GM23338 (cell line): ENCODE results near the gene CDC42BPB. TPM values are rescaled to one million over a fixed set of nuclear protein-coding genes. Genes with fewer than 3 reads are reported as not detected.

Experiments used
- ATAC-seq: fragments of 200-7000 bp; cut with Tn5 transposase; 3 replicates; pipeline ENCODE4 v1.9.1; 2020
- DNase-seq: peaks from one replicate; pipeline ENCODE4 v3.0.0-alpha.2; 2015; ENCODE audit warnings: low spot score
- H2AFZ ChIP-seq: fragments of 200-600 bp; sonication (generic); 2 replicates; pipeline ENCODE4 v1.8.0; 2016; ENCODE audit warnings: antibody characterized with exemption, mild to moderate bottlenecking, moderate library complexity
- H3F3A ChIP-seq: fragments of 200-600 bp; sonication (generic); replicated peaks from 2 replicates; pipeline ENCODE4 v1.8.0; 2017; ENCODE audit warnings: antibody characterized with exemption, mixed run types, low read depth
- H3K27ac ChIP-seq: fragments of 200-600 bp; sonication (generic); 2 replicates; pipeline ENCODE4 v1.6.1; 2016; ENCODE audit warnings: low read depth
- H3K27me3 ChIP-seq: fragments of 200-600 bp; sonication (generic); 2 replicates; pipeline ENCODE4 v1.8.0; 2016; ENCODE audit warnings: mild to moderate bottlenecking, mixed run types, moderate library complexity; ENCODE audit not compliant: insufficient read depth
- H3K36me3 ChIP-seq: fragments of 200-600 bp; sonication (generic); 2 replicates; pipeline ENCODE4 v1.8.0; 2016; ENCODE audit warnings: mild to moderate bottlenecking; ENCODE audit not compliant: insufficient read depth
- H3K4me1 ChIP-seq: fragments of 200-600 bp; sonication (generic); 2 replicates; pipeline ENCODE4 v1.8.0; 2016; ENCODE audit warnings: mild to moderate bottlenecking, moderate library complexity; ENCODE audit not compliant: insufficient read depth
- H3K4me2 ChIP-seq: fragments of 200-600 bp; sonication (generic); 2 replicates; pipeline ENCODE4 v1.7.1; 2017; ENCODE audit warnings: mixed run types
- H3K4me3 ChIP-seq: fragments of 200-600 bp; sonication (generic); 2 replicates; pipeline ENCODE4 v1.6.1; 2016; ENCODE audit warnings: mixed run types
- H3K79me2 ChIP-seq: fragments of 200-600 bp; sonication (generic); replicated peaks from 2 replicates; pipeline ENCODE4 v1.8.0; 2017; ENCODE audit warnings: mild to moderate bottlenecking; ENCODE audit not compliant: insufficient read depth
- H3K9me2 ChIP-seq: fragments of 200-600 bp; sonication (generic); 2 replicates; pipeline ENCODE4 v1.8.0; 2017; ENCODE audit not compliant: insufficient read depth
- H4K20me1 ChIP-seq: fragments of 200-600 bp; sonication (generic); replicated peaks from 2 replicates; pipeline ENCODE4 v1.8.0; 2017; ENCODE audit warnings: mild to moderate bottlenecking; ENCODE audit not compliant: insufficient read depth
- H3K27ac Mint-ChIP-seq: 2 replicates; pipeline ENCODE4 v1.8.0; 2020; ENCODE audit warnings: inconsistent platforms, mild to moderate bottlenecking, moderate library complexity, mixed read lengths
- H3K27me3 Mint-ChIP-seq: 3 replicates; pipeline ENCODE4 v1.8.0; 2022; ENCODE audit warnings: low read depth, mild to moderate bottlenecking, moderate library complexity, mixed read lengths, inconsistent platforms; ENCODE audit not compliant: insufficient read depth, poor library complexity
- H3K36me3 Mint-ChIP-seq: 3 replicates; pipeline ENCODE4 v1.8.0; 2021; ENCODE audit warnings: low read depth, mild to moderate bottlenecking, inconsistent platforms, moderate library complexity, mixed read lengths
- H3K4me1 Mint-ChIP-seq: 3 replicates; pipeline ENCODE4 v1.8.0; 2020; ENCODE audit warnings: mild to moderate bottlenecking, inconsistent platforms, mixed read lengths
- H3K4me3 Mint-ChIP-seq: 3 replicates; pipeline ENCODE4 v1.8.0; 2021; ENCODE audit warnings: moderate library complexity, mild to moderate bottlenecking, inconsistent platforms, mixed read lengths
- H3K9me3 Mint-ChIP-seq: 3 replicates; pipeline ENCODE4 v1.8.0; 2020; ENCODE audit warnings: moderate library complexity, mild to moderate bottlenecking, inconsistent platforms, mixed read lengths
- CREB1 ChIP-seq: fragments of 250-450 bp; sonication (Bioruptor Pico); IDR thresholded peaks from 2 replicates; pipeline ENCODE4 v1.5.0; 2020; ENCODE audit warnings: low read depth, mild to moderate bottlenecking, moderate library complexity
- CTCF ChIP-seq, 2 experiments: fragments of 200-600 bp in 1 of 2; sonication (generic) in 1 of 2; conservative IDR thresholded peaks; 2 replicates each; pipeline versions ENCODE4 v1.5.1 to v1.6.1; 2016 to 2017; ENCODE audit warnings: antibody characterized with exemption in 2 of 2, low read depth in 2 of 2, mild to moderate bottlenecking in 2 of 2, moderate library complexity in 1 of 2
- ETS1 ChIP-seq: IDR thresholded peaks from 2 replicates; pipeline ENCODE4 v1.6.1; 2016; ENCODE audit warnings: antibody characterized with exemption
- EZH2phosphoT487 ChIP-seq: fragments of 200-600 bp; sonication (generic); IDR thresholded peaks from one replicate; pipeline ENCODE4 v1.8.1; 2018; ENCODE audit warnings: antibody characterized with exemption; ENCODE audit not compliant: unreplicated experiment
- JUNB ChIP-seq: IDR thresholded peaks from one replicate; pipeline ENCODE4 v1.6.1; 2016; ENCODE audit warnings: antibody characterized with exemption; ENCODE audit not compliant: unreplicated experiment
- POLR2AphosphoS5 ChIP-seq: IDR thresholded peaks from 2 replicates; pipeline ENCODE4 v1.6.1; 2016; ENCODE audit warnings: antibody characterized with exemption, low read depth
- REST ChIP-seq: IDR thresholded peaks from one replicate; pipeline ENCODE4 v1.6.1; 2018; ENCODE audit warnings: antibody characterized with exemption; ENCODE audit not compliant: unreplicated experiment
- STAT1 ChIP-seq: IDR thresholded peaks from one replicate; pipeline ENCODE4 v1.6.1; 2016; ENCODE audit warnings: antibody characterized with exemption; ENCODE audit not compliant: unreplicated experiment
- ZNF331 ChIP-seq: fragments of 250-450 bp; sonication (Bioruptor Pico); IDR thresholded peaks from 2 replicates; pipeline ENCODE4 v1.5.0; 2020; ENCODE audit warnings: low read depth, mild to moderate bottlenecking, moderate library complexity
- ZNF462 ChIP-seq: fragments of 250-450 bp; sonication (Bioruptor Pico); IDR thresholded peaks from 2 replicates; pipeline ENCODE4 v1.5.0; 2020; ENCODE audit warnings: mild to moderate bottlenecking, moderate library complexity
- polyA plus RNA-seq: library from polyadenylated mRNA; unstranded; fragments of >200 nt; fragmentation: Nextera tagmentation; extraction: Ambion mirVana; gene quantifications from 2 replicates; pipeline ENCODE4 v1.2.1, GENCODE V29; 2016
- total RNA-seq: library from RNA; depleted of rRNA; stranded (reverse); fragments of >200 nt; shearing (Covaris generic); gene quantifications from 2 replicates; pipeline ENCODE4 v1.2.3, GENCODE V29; 2014

Gene CDC42BPB
- total and polyA plus RNA-seq, 2 experiments from 2014 or later, result 12.3 to 127 TPM

GRCh38 chr14:103070971-103071542 lies 13.7 kb upstream of the CDC42BPB start (continued):
- no peak for TF ChIP-seq REST
- TF ChIP-seq JUNB, result no peak
- TF ChIP-seq EZH2phosphoT487, result no peak
- TF ChIP-seq POLR2AphosphoS5, result no peak
- no peak for TF ChIP-seq ETS1

GRCh38 chr14:103070263-103070885 lies 13.0 kb upstream of the CDC42BPB start:
- Histone ChIP-seq H3K36me3 (no peaks in the 10 kb centered on the region), H3K27me3 (0 out of 2 replicates have a peak, but pooled peaks cover 5% of the 10 kb centered on the region), H3K79me2 (no peaks in the 10 kb centered on the region), H3F3A (no peaks in the 10 kb centered on the region), H4K20me1 (no peaks in the 10 kb centered on the region), H2AFZ (no peak overlapping the region), H3K27ac (no peak overlapping the region), H3K9me2 (no peaks in the 10 kb centered on the region), H3K4me2 (no peak overlapping the region), H3K4me3 (no peak overlapping the region), H3K4me1 (no peaks in the 10 kb centered on the region; the same call in 1 of the 2 replicates)
- Mint-ChIP-seq H3K4me1 (peaks cover 3% of the 10 kb centered on the region; the same call in 2 of the 3 replicates), H3K4me3 (no peak overlapping the region), H3K9me3 (no peaks in the 10 kb centered on the region), H3K27me3 (peaks cover 11% of the 10 kb centered on the region), H3K36me3 (no peaks in the 10 kb centered on the region), H3K27ac (no peak overlapping the region)
- DNase-seq, result no peak
- ATAC-seq, result no peak
- no peak for TF ChIP-seq STAT1
- no peak for TF ChIP-seq EZH2phosphoT487
- no peak for TF ChIP-seq CREB1
- no peak for TF ChIP-seq ZNF462 (CRISPR knock-in tag)
- TF ChIP-seq JUNB, result no peak
- TF ChIP-seq ZNF331 (CRISPR knock-in tag), result no peak
- no peak for TF ChIP-seq POLR2AphosphoS5
- no peak for TF ChIP-seq CTCF (conservative IDR thresholded peaks at IDR 0.05; ENCODE audit: low read depth in 2 of 2)
